ENCODE data around the gene DPM1. TPM values are rescaled to one million over a fixed set of nuclear protein-coding genes. Genes with fewer than 3 reads are reported as not detected.

DPM1 gene
- total RNA-seq, 1 experiment from 2014 or later, result 70.7 TPM

- no peaks in the 10 kb centered on the region for H3K9me3 ChIP-seq (ENCODE audit: insufficient read depth, low read depth)
- no peak overlapping the region for H3K4me3 ChIP-seq
- no peak for DNase-seq
- H3K27me3 ChIP-seq (ENCODE audit: insufficient read depth, low read depth), result no peaks in the 10 kb centered on the region
- intact Hi-C loops (cut with micrococcal nuclease; ENCODE audit: unreplicated experiment), result no loop called here
- CTCF ChIA-PET, result no interaction called here
- H4K20me1 ChIP-seq (ENCODE audit: insufficient read depth), result peaks cover 99% of the 10 kb centered on the region
- no TSS peak for BruUV-seq (replicated peaks)
- H2AFZ ChIP-seq, result no peak overlapping the region
- H3K9me2 ChIP-seq (ENCODE audit: insufficient read depth), result no peaks in the 10 kb centered on the region
- H3K4me1 ChIP-seq (replicated peaks; ENCODE audit: insufficient read depth), result no peaks in the 10 kb centered on the region
- H3F3A ChIP-seq (ENCODE audit: insufficient read depth, low read depth), result peaks cover 20% of the 10 kb centered on the region
- POLR2A ChIA-PET (ENCODE audit: unreplicated experiment), result interaction anchor here (0.7 kb wide), 1 partner anchor 726 kb away, joined by 4 read pairs; no protein-coding TSS in a partner anchor
- no peak overlapping the region for H3K4me2 ChIP-seq
- peaks cover 99% of the 10 kb centered on the region for H3K79me2 ChIP-seq (ENCODE audit: low read depth)
- peak overlapping the region; percentile 0; the same call in 1 of the 2 replicates for H3K27ac ChIP-seq
- TF ChIP-seq EZH2 (IDR thresholded peaks at IDR 0.05; ENCODE audit: low read depth), result no peak
- TF ChIP-seq, protein P1, sequence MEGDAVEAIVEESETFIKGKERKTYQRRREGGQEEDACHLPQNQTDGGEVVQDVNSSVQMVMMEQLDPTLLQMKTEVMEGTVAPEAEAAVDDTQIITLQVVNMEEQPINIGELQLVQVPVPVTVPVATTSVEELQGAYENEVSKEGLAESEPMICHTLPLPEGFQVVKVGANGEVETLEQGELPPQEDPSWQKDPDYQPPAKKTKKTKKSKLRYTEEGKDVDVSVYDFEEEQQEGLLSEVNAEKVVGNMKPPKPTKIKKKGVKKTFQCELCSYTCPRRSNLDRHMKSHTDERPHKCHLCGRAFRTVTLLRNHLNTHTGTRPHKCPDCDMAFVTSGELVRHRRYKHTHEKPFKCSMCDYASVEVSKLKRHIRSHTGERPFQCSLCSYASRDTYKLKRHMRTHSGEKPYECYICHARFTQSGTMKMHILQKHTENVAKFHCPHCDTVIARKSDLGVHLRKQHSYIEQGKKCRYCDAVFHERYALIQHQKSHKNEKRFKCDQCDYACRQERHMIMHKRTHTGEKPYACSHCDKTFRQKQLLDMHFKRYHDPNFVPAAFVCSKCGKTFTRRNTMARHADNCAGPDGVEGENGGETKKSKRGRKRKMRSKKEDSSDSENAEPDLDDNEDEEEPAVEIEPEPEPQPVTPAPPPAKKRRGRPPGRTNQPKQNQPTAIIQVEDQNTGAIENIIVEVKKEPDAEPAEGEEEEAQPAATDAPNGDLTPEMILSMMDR (conservative IDR thresholded peaks at IDR 0.05), result no peak
- peaks cover 23% of the 10 kb centered on the region for H3K36me3 ChIP-seq (ENCODE audit: low read depth)
Observed at GRCh38 chr20:50921803-50922501, 36.4 kb downstream of the DPM1 start.

GRCh38 chr20:50920997-50921396 is 37.3 kb downstream of the DPM1 start:
- no TSS peak for BruUV-seq (replicated peaks)
- TF ChIP-seq EZH2 (IDR thresholded peaks at IDR 0.05; ENCODE audit: low read depth), result no peak
- TF ChIP-seq, protein P1 (conservative IDR thresholded peaks at IDR 0.05), result no peak
- POLR2A ChIA-PET (ENCODE audit: unreplicated experiment), result no interaction called here
- DNase-seq, result no peak
- Histone ChIP-seq H3F3A (ENCODE audit: insufficient read depth, low read depth) (peaks cover 13% of the 10 kb centered on the region), H3K4me1 (replicated peaks; ENCODE audit: insufficient read depth) (no peaks in the 10 kb centered on the region), H3K9me3 (ENCODE audit: insufficient read depth, low read depth) (no peaks in the 10 kb centered on the region), H2AFZ (no peak overlapping the region), H3K4me3 (no peak overlapping the region), H4K20me1 (ENCODE audit: insufficient read depth) (peaks cover 99% of the 10 kb centered on the region), H3K4me2 (no peak overlapping the region), H3K27me3 (ENCODE audit: insufficient read depth, low read depth) (no peaks in the 10 kb centered on the region), H3K27ac (0 out of 2 replicates have a peak overlapping the region, but pooled peaks have one; percentile 0), H3K9me2 (ENCODE audit: insufficient read depth) (no peaks in the 10 kb centered on the region), H3K79me2 (ENCODE audit: low read depth) (peaks cover 99% of the 10 kb centered on the region), H3K36me3 (ENCODE audit: low read depth) (peaks cover 15% of the 10 kb centered on the region)
- intact Hi-C loops (cut with micrococcal nuclease; ENCODE audit: unreplicated experiment), result no loop called here
- CTCF ChIA-PET, result no interaction called here

- TF ChIP-seq, protein P1 (conservative IDR thresholded peaks at IDR 0.05), result no peak
- no peak for TF ChIP-seq EZH2 (IDR thresholded peaks at IDR 0.05; ENCODE audit: low read depth)
- CTCF ChIA-PET, result no interaction called here
- H3K4me2 ChIP-seq, result no peak overlapping the region
Observed at GRCh38 chr20:50919567-50919966, 38.8 kb downstream of the DPM1 start.

More at GRCh38 chr20:50919567-50919966, 38.8 kb downstream of the DPM1 start:
- Histone ChIP-seq H3F3A (ENCODE audit: insufficient read depth, low read depth) (peaks cover 9% of the 10 kb centered on the region), H3K4me1 (replicated peaks; ENCODE audit: insufficient read depth) (no peaks in the 10 kb centered on the region), H3K4me3 (no peak overlapping the region), H3K27me3 (ENCODE audit: insufficient read depth, low read depth) (no peaks in the 10 kb centered on the region), H2AFZ (no peak overlapping the region), H3K27ac (no peak overlapping the region), H3K79me2 (ENCODE audit: low read depth) (peaks cover 99% of the 10 kb centered on the region), H3K36me3 (ENCODE audit: low read depth) (peaks cover 13% of the 10 kb centered on the region), H3K9me2 (ENCODE audit: insufficient read depth) (no peaks in the 10 kb centered on the region), H4K20me1 (ENCODE audit: insufficient read depth) (peaks cover 99% of the 10 kb centered on the region), H3K9me3 (ENCODE audit: insufficient read depth, low read depth) (no peaks in the 10 kb centered on the region)
- no TSS peak for BruUV-seq (replicated peaks)
- POLR2A ChIA-PET (ENCODE audit: unreplicated experiment), result no interaction called here
- intact Hi-C loops (cut with micrococcal nuclease; ENCODE audit: unreplicated experiment), result no loop called here
- peak; percentile 10 to 71 for DNase-seq

All from PC-9 (cell line).